NCI-H2107 (cell line): Measurements from ENCODE around the gene WDR86.

ENCODE experiments used
- DNase-seq: peaks from one replicate; lab custom pipeline; 2025; lab: John Stamatoyannopoulos, UW

WDR86 gene

GRCh38 chr7:151390598-151391357 is 19.1 kb downstream of the WDR86 start:
- no peak for DNase-seq

- no peak for DNase-seq
Observed at GRCh38 chr7:151389768-151390597, 19.9 kb downstream of the WDR86 start.

- no peak for DNase-seq
Observed at GRCh38 chr7:151389096-151389767, 20.6 kb downstream of the WDR86 start.

- DNase-seq = no peak
Observed at GRCh38 chr7:151388430-151388829, 21.4 kb downstream of the WDR86 start.

GRCh38 chr7:151388007-151388297 is 21.9 kb downstream of the WDR86 start:
- no peak for DNase-seq

GRCh38 chr7:151387161-151388006 is 22.5 kb downstream of the WDR86 start:
- no peak for DNase-seq

GRCh38 chr7:151386301-151387160 is 23.3 kb downstream of the WDR86 start:
- no peak for DNase-seq

- DNase-seq = no peak
Observed at GRCh38 chr7:151385626-151386300, 24.1 kb downstream of the WDR86 start.

GRCh38 chr7:151384776-151385625 is 24.8 kb downstream of the WDR86 start:
- no peak for DNase-seq

GRCh38 chr7:151384352-151384697 is 25.5 kb downstream of the WDR86 start:
- DNase-seq = no peak

GRCh38 chr7:151383638-151384351 is 26.0 kb downstream of the WDR86 start:
- DNase-seq = no peak

- DNase-seq = no peak
Observed at GRCh38 chr7:151382079-151382885, 27.6 kb downstream of the WDR86 start.

GRCh38 chr7:151381348-151382078 is 28.3 kb downstream of the WDR86 start:
- DNase-seq = no peak

GRCh38 chr7:151381098-151381347 is 28.8 kb downstream of the WDR86 start:
- DNase-seq = no peak

GRCh38 chr7:151380199-151381097 is 29.4 kb downstream of the WDR86 start:
- no peak for DNase-seq

- DNase-seq = no peak
Observed at GRCh38 chr7:151379534-151380198, 30.2 kb downstream of the WDR86 start.
